Skin epidermis (tissue), 12 donors: Measurements from ENCODE around the gene OXA1L.
A peak's percentile ranks its signal among the peaks of the same experiment; 100 is the strongest.
"Not testable (repeated sequence)": the region's sequence is repeated elsewhere in the genome, so short reads cannot be mapped to it uniquely, and the experiment has no call there.

ENCODE experiments used
- H3K27ac ChIP-seq, 21 experiments: fragments of 200-600 bp; sonication (generic) in 11 of 21; one replicate each; pipeline ENCODE4 v1.5.0; 2020; ENCODE audit warnings: mild to moderate bottlenecking in 3 of 21, inconsistent platforms in 2 of 21, moderate library complexity in 2 of 21
- H3K4me3 ChIP-seq, 7 experiments: fragments of 200-600 bp; sonication (generic) in 2 of 7; one replicate each; pipeline ENCODE4 v1.5.0; 2020; ENCODE audit warnings: inconsistent platforms in 2 of 7, mild to moderate bottlenecking in 2 of 7, moderate library complexity in 1 of 7

Gene OXA1L

DNA sequence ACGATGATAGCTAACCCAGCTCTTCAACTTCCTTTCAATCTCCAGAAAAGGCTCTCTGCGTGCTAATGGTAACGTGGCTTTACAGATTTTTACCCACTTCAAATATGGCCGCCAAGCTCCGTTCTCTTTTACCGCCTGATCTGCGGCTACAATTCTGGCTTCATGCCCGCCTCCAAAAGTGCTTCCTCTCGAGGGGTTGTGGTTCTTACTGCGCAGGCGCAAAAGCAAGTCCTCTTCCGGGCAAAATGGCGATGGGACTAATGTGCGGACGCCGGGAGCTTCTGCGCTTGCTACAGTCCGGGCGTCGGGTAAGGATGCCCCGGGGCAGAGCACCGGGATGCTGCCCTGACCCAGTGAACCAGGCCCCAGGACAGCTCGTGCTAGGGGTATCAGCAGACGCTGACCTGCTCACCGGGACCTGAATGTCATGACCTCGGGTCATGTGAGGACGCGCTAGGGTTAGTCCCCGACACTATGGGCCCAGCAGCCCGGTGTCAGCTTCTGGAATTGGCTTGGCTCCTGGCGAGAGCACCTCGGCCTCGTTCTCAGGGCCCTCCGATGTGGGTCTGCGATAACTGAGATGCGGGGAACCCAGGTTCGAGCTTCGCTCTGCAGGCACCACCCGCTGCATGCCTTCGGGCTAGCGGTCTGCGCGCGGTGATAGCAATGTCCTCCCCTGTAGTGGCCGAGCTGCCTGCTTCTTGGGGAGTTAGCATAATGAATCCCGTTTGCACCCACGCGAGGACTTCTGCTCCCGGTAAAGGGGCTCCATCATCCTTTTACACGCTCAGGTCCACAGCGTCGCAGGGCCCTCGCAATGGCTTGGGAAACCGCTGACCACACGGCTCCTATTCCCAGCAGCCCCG lies at the start of gene OXA1L:
OXA1L (plus strand) TSS at position 232 of the 866 bp plus-strand sequence; CDS start at position 246, 14 bp downstream.
- H3K4me3 ChIP-seq: peak within 1 kb of the TSS; percentile 61 to 97 (median 84)
- H3K27ac ChIP-seq: peak within 1 kb of the TSS in 20 of 21 experiments; percentile 52 to 93 (median 87)

GRCh38 chr14:22718091-22718490 lies 48.4 kb upstream of the OXA1L start:
- Histone ChIP-seq H3K4me3 (no peak overlapping the region), H3K27ac (no peak overlapping the region)

- H3K27ac ChIP-seq: no peak overlapping the region
- H3K4me3 ChIP-seq: no peak overlapping the region
These were observed 45.3 kb upstream of the OXA1L start for GRCh38 chr14:22721213-22721612.

GRCh38 chr14:22723815-22724214 lies 42.7 kb upstream of the OXA1L start:
- Histone ChIP-seq H3K4me3 (no peak overlapping the region), H3K27ac (no peak overlapping the region)

DNA sequence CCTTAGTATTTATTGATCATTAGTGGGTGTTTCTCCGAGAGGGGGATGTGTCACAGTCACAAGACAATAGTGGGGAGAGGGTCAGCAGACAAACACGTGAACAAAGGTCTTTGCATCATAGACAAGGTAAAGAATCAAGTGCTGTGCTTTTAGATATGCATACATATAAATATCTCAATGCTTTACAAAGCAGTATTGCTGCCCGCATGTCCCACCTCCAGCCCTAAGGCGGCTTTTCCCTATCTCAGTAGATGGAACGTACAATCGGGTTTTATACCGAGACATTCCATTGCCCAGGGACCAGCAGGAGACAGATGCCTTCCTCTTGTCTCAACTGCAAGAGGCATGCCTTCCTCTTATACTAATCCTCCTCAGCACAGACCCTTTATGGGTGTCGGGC lies 41.6 kb upstream of the OXA1L start:
- not testable (repeated sequence) for H3K27ac ChIP-seq, H3K4me3 ChIP-seq

- H3K27ac ChIP-seq, H3K4me3 ChIP-seq: not testable (repeated sequence)
These were observed 41.1 kb upstream of the OXA1L start for GRCh38 chr14:22725374-22725773.

GRCh38 chr14:22726012-22726411 lies 40.5 kb upstream of the OXA1L start:
- Histone ChIP-seq H3K27ac (no peak overlapping the region), H3K4me3 (no peak overlapping the region)

- not testable (repeated sequence) for H3K4me3 ChIP-seq, H3K27ac ChIP-seq
These were observed 34.4 kb upstream of the OXA1L start for GRCh38 chr14:22732062-22732461.

- H3K27ac ChIP-seq: no peak overlapping the region
- H3K4me3 ChIP-seq: no peak overlapping the region
These were observed 32.7 kb upstream of the OXA1L start for GRCh38 chr14:22733829-22734228.

GRCh38 chr14:22735096-22735495 lies 31.4 kb upstream of the OXA1L start:
- Histone ChIP-seq H3K4me3 (no peak overlapping the region), H3K27ac (no peak overlapping the region)

- H3K27ac ChIP-seq, H3K4me3 ChIP-seq: not testable (repeated sequence)
These were observed 30.1 kb upstream of the OXA1L start for GRCh38 chr14:22736384-22736783.

- H3K27ac ChIP-seq: no peak overlapping the region
- H3K4me3 ChIP-seq: no peak overlapping the region
These were observed 29.4 kb upstream of the OXA1L start for GRCh38 chr14:22737052-22737451.

GRCh38 chr14:22739423-22739822 lies 27.1 kb upstream of the OXA1L start:
- no peak overlapping the region for H3K27ac ChIP-seq
- H3K4me3 ChIP-seq: no peak overlapping the region

GRCh38 chr14:22740020-22740419 lies 26.5 kb upstream of the OXA1L start:
- no peak overlapping the region for H3K27ac ChIP-seq
- no peak overlapping the region for H3K4me3 ChIP-seq

DNA sequence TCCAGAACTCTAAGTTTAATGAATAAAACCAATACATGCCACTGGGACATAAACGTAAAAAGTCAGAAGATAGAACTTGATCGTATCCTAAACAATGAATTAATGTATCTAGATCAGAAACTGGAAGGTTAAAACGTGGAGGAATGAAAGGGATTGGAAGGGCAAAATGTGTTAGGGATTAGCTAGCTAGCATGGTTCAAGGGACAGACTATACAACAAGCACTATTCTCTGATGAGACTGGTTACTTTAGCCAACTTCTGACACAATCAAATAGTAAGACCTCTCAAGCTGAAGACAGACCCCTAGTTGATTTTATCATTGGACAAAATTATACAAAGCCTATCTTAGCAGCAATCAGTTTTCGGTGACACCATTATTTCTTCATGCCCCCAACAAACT lies 18.7 kb upstream of the OXA1L start:
- no peak overlapping the region for H3K4me3 ChIP-seq
- H3K27ac ChIP-seq: no peak overlapping the region

- Histone ChIP-seq H3K4me3 (no peak overlapping the region), H3K27ac (no peak overlapping the region)
These were observed 18.3 kb upstream of the OXA1L start for GRCh38 chr14:22748206-22748605.

DNA sequence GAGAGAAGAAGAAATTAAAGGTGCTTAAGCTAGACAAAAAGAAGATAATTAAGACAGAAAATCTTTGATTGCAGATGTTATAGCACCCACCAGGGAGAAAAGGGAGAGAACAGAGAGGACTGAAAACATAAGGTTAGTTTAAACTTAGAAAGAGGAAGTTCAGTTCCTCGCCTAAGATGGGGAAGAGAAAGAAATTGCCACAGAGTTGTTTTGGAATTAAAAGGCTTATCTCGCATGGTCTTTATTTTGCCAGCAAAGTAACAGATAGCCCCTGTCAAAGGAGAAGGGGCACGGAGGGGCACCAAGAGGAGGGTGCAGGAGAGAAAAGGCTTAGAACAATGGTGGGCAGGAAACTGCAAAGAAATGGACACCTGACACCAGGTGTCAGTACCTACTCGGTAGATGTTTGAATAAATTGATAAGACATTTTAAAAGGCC lies 17.8 kb upstream of the OXA1L start:
- no peak overlapping the region for H3K4me3 ChIP-seq
- no peak overlapping the region for H3K27ac ChIP-seq

- H3K4me3 ChIP-seq: no peak overlapping the region
- no peak overlapping the region for H3K27ac ChIP-seq
These were observed 14.1 kb upstream of the OXA1L start for GRCh38 chr14:22752422-22752821.

- Histone ChIP-seq H3K27ac (no peak overlapping the region), H3K4me3 (no peak overlapping the region)
These were observed 12.9 kb upstream of the OXA1L start for GRCh38 chr14:22753586-22753985.

DNA sequence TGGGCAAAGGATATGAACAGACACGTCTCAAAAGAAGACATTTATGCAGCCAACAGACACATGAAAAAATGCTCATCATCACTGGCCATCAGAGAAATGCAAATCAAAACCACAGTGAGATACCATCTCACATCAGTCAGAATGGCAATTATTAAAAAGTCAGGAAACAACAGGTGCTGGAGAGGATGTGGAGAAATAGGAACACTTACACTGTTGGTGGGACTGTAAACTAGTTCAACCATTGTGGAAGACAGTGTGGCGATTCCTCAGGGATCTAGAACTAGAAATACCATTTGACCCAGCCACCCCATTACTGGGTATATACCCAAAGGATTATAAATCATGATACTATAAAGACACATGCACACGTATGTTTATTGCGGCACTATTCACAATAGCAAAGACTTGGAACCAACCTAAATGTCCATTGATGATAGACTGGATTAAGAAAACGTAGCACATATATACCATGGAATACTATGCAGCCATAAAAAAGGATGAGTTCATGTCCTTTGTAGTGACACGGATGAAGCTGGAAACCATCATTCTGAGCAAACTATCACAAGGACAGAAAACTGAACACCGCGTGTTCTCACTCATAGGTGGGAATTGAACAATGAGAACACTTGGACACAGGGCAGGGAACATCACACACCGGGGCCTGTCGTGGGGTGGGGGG lies 8.4 kb upstream of the OXA1L start:
- H3K27ac ChIP-seq, H3K4me3 ChIP-seq: not testable (repeated sequence)

- H3K27ac ChIP-seq: no peak overlapping the region
- no peak overlapping the region for H3K4me3 ChIP-seq
These were observed 4.8 kb upstream of the OXA1L start for GRCh38 chr14:22761734-22762133.
